Measurements from ENCODE around the gene SBK2. TPM values are rescaled to one million over a fixed set of nuclear protein-coding genes. Genes with fewer than 3 reads are reported as not detected.

The SBK2 gene
- total and polyA plus RNA-seq, 2 experiments from 2014 or later = 1.1 to 2.0 TPM

DNA sequence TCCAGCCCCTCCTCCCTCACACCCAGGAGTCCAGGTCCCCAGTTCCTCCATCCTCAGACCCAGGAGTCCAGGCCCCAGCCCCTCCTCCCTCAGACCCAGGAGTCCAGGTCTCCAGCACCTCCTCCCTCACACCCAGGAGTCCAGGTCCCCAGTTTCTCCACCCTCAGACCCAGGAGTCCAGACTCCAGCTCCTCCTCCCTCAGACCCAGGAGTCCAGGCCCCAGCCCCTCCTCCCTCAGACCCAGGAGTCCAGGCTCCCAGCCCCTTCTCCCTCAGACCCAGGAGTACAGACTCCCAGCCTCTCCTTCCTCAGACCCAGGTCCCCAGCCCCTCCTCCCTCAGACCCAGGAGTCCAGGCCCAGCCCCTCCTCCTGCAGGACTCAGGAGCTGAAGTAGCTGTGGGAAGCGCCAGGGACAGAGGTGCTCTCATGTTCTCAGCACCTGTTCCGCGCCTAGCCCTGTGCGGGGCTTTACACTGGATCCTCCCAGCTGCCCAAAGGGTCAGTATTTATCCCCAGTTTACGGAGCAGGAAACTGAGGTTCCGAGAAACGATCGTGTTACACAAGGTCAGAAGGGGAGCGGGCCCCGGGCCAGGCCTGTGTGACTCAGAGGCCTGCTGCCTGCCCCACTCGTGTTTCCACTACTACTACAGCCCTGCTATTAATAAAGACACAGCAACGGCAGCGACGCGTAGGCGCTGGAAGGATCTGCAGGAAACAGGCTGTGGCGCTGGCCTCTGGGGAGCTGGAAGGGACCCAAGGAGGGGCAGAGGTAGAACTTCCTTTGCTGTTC lies 10.1 kb upstream of the SBK2 start:
- H3K27ac ChIP-seq (ENCODE audit: low read depth) = no peak overlapping the region
- Mint-ChIP-seq H3K4me3 (no peak overlapping the region), H3K9me3 (peaks cover 4% of the 10 kb centered on the region), H3K27me3 (ENCODE audit: insufficient read depth, low read depth, poor library complexity) (peaks cover 10% of the 10 kb centered on the region), H3K27ac (peak overlapping the region; percentile 80; the same call in 1 of the 2 replicates), H3K36me3 (ENCODE audit: low read depth) (no peaks in the 10 kb centered on the region; the same call in 2 of the 3 replicates), H3K4me1 (peaks cover 28% of the 10 kb centered on the region)
- H3F3A ChIP-seq (replicated peaks; ENCODE audit: low read depth) = no peaks in the 10 kb centered on the region
- H3K79me2 ChIP-seq (replicated peaks; ENCODE audit: insufficient read depth) = no peaks in the 10 kb centered on the region
- H3K36me3 ChIP-seq (ENCODE audit: insufficient read depth) = no peaks in the 10 kb centered on the region
- H3K4me3 ChIP-seq = no peak overlapping the region
- DNase-seq (ENCODE audit: low spot score) = peak; percentile 46
- no peaks in the 10 kb centered on the region for H3K9me2 ChIP-seq (ENCODE audit: insufficient read depth)
- no peaks in the 10 kb centered on the region for H3K27me3 ChIP-seq (ENCODE audit: insufficient read depth)
- no peaks in the 10 kb centered on the region; the same call in 1 of the 2 replicates for H3K4me1 ChIP-seq (ENCODE audit: insufficient read depth)
- TF ChIP-seq, protein P1, sequence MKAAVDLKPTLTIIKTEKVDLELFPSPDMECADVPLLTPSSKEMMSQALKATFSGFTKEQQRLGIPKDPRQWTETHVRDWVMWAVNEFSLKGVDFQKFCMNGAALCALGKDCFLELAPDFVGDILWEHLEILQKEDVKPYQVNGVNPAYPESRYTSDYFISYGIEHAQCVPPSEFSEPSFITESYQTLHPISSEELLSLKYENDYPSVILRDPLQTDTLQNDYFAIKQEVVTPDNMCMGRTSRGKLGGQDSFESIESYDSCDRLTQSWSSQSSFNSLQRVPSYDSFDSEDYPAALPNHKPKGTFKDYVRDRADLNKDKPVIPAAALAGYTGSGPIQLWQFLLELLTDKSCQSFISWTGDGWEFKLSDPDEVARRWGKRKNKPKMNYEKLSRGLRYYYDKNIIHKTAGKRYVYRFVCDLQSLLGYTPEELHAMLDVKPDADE (IDR thresholded peaks at IDR 0.05) = no peak
- TF ChIP-seq ZNF331 (CRISPR knock-in tag; IDR thresholded peaks at IDR 0.05; ENCODE audit: low read depth) = no peak
- no peak for TF ChIP-seq NANOG (IDR thresholded peaks at IDR 0.05; ENCODE audit: borderline replicate concordance)
- no peak for TF ChIP-seq ZNF114 (CRISPR knock-in tag; IDR thresholded peaks at IDR 0.05)
- TF ChIP-seq, protein P2, sequence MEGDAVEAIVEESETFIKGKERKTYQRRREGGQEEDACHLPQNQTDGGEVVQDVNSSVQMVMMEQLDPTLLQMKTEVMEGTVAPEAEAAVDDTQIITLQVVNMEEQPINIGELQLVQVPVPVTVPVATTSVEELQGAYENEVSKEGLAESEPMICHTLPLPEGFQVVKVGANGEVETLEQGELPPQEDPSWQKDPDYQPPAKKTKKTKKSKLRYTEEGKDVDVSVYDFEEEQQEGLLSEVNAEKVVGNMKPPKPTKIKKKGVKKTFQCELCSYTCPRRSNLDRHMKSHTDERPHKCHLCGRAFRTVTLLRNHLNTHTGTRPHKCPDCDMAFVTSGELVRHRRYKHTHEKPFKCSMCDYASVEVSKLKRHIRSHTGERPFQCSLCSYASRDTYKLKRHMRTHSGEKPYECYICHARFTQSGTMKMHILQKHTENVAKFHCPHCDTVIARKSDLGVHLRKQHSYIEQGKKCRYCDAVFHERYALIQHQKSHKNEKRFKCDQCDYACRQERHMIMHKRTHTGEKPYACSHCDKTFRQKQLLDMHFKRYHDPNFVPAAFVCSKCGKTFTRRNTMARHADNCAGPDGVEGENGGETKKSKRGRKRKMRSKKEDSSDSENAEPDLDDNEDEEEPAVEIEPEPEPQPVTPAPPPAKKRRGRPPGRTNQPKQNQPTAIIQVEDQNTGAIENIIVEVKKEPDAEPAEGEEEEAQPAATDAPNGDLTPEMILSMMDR (conservative IDR thresholded peaks at IDR 0.05; ENCODE audit: low read depth in 2 of 2) = no peak
- no peak for TF ChIP-seq CREB1 (CRISPR knock-in tag; IDR thresholded peaks at IDR 0.05; ENCODE audit: low read depth)
- TF ChIP-seq, protein P3, sequence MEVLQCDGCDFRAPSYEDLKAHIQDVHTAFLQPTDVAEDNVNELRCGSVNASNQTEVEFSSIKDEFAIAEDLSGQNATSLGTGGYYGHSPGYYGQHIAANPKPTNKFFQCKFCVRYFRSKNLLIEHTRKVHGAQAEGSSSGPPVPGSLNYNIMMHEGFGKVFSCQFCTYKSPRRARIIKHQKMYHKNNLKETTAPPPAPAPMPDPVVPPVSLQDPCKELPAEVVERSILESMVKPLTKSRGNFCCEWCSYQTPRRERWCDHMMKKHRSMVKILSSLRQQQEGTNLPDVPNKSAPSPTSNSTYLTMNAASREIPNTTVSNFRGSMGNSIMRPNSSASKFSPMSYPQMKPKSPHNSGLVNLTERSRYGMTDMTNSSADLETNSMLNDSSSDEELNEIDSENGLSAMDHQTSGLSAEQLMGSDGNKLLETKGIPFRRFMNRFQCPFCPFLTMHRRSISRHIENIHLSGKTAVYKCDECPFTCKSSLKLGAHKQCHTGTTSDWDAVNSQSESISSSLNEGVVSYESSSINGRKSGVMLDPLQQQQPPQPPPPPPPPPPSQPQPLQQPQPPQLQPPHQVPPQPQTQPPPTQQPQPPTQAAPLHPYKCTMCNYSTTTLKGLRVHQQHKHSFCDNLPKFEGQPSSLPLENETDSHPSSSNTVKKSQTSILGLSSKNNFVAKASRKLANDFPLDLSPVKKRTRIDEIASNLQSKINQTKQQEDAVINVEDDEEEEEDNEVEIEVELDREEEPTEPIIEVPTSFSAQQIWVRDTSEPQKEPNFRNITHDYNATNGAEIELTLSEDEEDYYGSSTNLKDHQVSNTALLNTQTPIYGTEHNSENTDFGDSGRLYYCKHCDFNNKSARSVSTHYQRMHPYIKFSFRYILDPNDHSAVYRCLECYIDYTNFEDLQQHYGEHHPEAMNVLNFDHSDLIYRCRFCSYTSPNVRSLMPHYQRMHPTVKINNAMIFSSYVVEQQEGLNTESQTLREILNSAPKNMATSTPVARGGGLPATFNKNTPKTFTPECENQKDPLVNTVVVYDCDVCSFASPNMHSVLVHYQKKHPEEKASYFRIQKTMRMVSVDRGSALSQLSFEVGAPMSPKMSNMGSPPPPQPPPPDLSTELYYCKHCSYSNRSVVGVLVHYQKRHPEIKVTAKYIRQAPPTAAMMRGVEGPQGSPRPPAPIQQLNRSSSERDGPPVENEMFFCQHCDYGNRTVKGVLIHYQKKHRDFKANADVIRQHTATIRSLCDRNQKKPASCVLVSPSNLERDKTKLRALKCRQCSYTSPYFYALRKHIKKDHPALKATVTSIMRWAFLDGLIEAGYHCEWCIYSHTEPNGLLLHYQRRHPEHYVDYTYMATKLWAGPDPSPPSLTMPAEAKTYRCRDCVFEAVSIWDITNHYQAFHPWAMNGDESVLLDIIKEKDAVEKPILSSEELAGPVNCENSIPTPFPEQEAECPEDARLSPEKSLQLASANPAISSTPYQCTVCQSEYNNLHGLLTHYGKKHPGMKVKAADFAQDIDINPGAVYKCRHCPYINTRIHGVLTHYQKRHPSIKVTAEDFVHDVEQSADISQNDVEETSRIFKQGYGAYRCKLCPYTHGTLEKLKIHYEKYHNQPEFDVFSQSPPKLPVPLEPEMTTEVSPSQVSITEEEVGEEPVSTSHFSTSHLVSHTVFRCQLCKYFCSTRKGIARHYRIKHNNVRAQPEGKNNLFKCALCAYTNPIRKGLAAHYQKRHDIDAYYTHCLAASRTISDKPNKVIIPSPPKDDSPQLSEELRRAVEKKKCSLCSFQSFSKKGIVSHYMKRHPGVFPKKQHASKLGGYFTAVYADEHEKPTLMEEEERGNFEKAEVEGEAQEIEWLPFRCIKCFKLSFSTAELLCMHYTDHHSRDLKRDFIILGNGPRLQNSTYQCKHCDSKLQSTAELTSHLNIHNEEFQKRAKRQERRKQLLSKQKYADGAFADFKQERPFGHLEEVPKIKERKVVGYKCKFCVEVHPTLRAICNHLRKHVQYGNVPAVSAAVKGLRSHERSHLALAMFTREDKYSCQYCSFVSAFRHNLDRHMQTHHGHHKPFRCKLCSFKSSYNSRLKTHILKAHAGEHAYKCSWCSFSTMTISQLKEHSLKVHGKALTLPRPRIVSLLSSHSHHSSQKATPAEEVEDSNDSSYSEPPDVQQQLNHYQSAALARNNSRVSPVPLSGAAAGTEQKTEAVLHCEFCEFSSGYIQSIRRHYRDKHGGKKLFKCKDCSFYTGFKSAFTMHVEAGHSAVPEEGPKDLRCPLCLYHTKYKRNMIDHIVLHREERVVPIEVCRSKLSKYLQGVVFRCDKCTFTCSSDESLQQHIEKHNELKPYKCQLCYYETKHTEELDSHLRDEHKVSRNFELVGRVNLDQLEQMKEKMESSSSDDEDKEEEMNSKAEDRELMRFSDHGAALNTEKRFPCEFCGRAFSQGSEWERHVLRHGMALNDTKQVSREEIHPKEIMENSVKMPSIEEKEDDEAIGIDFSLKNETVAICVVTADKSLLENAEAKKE (CRISPR knock-in tag; IDR thresholded peaks at IDR 0.05) = no peak
- TF ChIP-seq STAT1 (IDR thresholded peaks at IDR 0.05; ENCODE audit: unreplicated experiment) = no peak
- TF ChIP-seq POLR2AphosphoS5 (IDR thresholded peaks at IDR 0.05; ENCODE audit: low read depth) = no peak
- no peak for TF ChIP-seq EZH2phosphoT487 (IDR thresholded peaks at IDR 0.05; ENCODE audit: unreplicated experiment)
- TF ChIP-seq, protein P4, sequence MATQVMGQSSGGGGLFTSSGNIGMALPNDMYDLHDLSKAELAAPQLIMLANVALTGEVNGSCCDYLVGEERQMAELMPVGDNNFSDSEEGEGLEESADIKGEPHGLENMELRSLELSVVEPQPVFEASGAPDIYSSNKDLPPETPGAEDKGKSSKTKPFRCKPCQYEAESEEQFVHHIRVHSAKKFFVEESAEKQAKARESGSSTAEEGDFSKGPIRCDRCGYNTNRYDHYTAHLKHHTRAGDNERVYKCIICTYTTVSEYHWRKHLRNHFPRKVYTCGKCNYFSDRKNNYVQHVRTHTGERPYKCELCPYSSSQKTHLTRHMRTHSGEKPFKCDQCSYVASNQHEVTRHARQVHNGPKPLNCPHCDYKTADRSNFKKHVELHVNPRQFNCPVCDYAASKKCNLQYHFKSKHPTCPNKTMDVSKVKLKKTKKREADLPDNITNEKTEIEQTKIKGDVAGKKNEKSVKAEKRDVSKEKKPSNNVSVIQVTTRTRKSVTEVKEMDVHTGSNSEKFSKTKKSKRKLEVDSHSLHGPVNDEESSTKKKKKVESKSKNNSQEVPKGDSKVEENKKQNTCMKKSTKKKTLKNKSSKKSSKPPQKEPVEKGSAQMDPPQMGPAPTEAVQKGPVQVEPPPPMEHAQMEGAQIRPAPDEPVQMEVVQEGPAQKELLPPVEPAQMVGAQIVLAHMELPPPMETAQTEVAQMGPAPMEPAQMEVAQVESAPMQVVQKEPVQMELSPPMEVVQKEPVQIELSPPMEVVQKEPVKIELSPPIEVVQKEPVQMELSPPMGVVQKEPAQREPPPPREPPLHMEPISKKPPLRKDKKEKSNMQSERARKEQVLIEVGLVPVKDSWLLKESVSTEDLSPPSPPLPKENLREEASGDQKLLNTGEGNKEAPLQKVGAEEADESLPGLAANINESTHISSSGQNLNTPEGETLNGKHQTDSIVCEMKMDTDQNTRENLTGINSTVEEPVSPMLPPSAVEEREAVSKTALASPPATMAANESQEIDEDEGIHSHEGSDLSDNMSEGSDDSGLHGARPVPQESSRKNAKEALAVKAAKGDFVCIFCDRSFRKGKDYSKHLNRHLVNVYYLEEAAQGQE (IDR thresholded peaks at IDR 0.05; ENCODE audit: unreplicated experiment) = no peak
- no peak for TF ChIP-seq EZH2 (IDR thresholded peaks at IDR 0.05; ENCODE audit: low read depth, unreplicated experiment)
- no peak for TF ChIP-seq JUNB (IDR thresholded peaks at IDR 0.05; ENCODE audit: unreplicated experiment)
- no peaks in the 10 kb centered on the region for H4K20me1 ChIP-seq (replicated peaks; ENCODE audit: insufficient read depth)
- H2AFZ ChIP-seq = peak overlapping the region; percentile 56
- peak; percentile 18 for ATAC-seq
- no peak overlapping the region for H3K4me2 ChIP-seq
